HL-60 (cell line): ENCODE data around the gene SRP9.

Experiments used
- DNase-seq, 2 experiments: peaks; one replicate each; pipeline ENCODE4 v3.0.0-alpha.2; 2010 to 2020; ENCODE audit warnings: low read depth in 1 of 2, low spot score in 1 of 2
- H3K27ac ChIP-seq: fragments of 250-450 bp; sonication (Bioruptor Pico); replicated peaks from 2 replicates; pipeline ENCODE4 v1.5.1; 2020; ENCODE audit warnings: mild to moderate bottlenecking, moderate library complexity
- H3K27me3 ChIP-seq: fragments of 250-450 bp; sonication (Bioruptor Pico); 2 replicates; pipeline ENCODE4 v1.5.1; 2021; ENCODE audit warnings: mild to moderate bottlenecking, moderate library complexity; ENCODE audit not compliant: insufficient read depth, poor library complexity, severe bottlenecking
- H3K4me3 ChIP-seq: replicated peaks from 2 replicates; pipeline ENCODE4 v1.5.1; 2011; ENCODE audit warnings: mild to moderate bottlenecking, control low read depth, low read length; ENCODE audit not compliant: insufficient read depth
- GABPA ChIP-seq: IDR thresholded peaks from 2 replicates; pipeline ENCODE4 v1.6.1; 2012; ENCODE audit warnings: low read depth
- POLR2AphosphoS5 ChIP-seq: IDR thresholded peaks from 2 replicates; pipeline ENCODE4 v1.6.1; 2012; ENCODE audit warnings: low read depth
- SPI1 ChIP-seq: IDR thresholded peaks from 2 replicates; pipeline ENCODE4 v1.6.1; 2012; ENCODE audit warnings: low read depth, mild to moderate bottlenecking, borderline replicate concordance
- TF ChIP-seq, protein P1 (sequence below): IDR thresholded peaks from 2 replicates; pipeline ENCODE4 v1.6.1; 2012; ENCODE audit warnings: low read depth; ENCODE audit not compliant: insufficient replicate concordance
- TF ChIP-seq, protein P2 (sequence below): IDR thresholded peaks from one replicate; pipeline ENCODE4 v1.5.1; 2011; ENCODE audit warnings: low read length, control low read depth, inconsistent platforms; ENCODE audit not compliant: insufficient read depth

The SRP9 gene

DNA sequence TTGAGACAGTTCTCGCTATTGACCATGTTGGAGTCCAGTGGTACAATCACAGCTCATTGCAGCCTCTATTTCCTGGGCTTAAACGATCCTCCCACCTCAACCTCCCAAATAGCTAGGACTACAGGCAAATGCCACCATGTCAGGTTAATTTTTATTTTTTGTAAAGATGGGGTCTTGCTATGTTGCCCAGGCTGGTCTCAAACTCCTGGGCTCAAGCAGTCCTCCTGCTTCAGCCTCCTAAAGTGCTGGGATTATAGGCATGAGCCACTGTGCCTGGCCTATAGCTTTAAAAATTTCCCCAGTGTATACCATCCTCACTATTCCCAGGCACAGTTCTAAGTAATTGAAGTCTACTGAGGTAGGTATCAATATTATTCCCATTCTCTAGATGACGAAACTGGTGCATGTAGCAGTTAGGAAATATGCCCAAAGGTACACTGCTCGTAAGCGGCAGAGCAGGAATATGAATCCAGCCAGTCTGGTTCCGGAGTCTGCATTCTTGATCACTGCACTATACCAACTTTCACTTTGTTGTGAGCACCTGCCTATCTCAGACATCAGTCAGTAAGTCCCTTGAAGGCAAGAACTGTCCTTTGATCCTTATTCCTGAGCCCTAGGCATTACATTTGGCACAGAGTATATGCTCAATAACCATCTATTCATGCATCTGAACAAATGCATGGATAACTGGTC lies 11.5 kb upstream of the SRP9 start:
- Histone ChIP-seq H3K27me3 (no peaks in the 10 kb centered on the region), H3K27ac (no peak overlapping the region), H3K4me3 (no peak overlapping the region)
- TF ChIP-seq SPI1 (no peak), GABPA (no peak), POLR2AphosphoS5 (no peak)
- TF ChIP-seq, protein P1, sequence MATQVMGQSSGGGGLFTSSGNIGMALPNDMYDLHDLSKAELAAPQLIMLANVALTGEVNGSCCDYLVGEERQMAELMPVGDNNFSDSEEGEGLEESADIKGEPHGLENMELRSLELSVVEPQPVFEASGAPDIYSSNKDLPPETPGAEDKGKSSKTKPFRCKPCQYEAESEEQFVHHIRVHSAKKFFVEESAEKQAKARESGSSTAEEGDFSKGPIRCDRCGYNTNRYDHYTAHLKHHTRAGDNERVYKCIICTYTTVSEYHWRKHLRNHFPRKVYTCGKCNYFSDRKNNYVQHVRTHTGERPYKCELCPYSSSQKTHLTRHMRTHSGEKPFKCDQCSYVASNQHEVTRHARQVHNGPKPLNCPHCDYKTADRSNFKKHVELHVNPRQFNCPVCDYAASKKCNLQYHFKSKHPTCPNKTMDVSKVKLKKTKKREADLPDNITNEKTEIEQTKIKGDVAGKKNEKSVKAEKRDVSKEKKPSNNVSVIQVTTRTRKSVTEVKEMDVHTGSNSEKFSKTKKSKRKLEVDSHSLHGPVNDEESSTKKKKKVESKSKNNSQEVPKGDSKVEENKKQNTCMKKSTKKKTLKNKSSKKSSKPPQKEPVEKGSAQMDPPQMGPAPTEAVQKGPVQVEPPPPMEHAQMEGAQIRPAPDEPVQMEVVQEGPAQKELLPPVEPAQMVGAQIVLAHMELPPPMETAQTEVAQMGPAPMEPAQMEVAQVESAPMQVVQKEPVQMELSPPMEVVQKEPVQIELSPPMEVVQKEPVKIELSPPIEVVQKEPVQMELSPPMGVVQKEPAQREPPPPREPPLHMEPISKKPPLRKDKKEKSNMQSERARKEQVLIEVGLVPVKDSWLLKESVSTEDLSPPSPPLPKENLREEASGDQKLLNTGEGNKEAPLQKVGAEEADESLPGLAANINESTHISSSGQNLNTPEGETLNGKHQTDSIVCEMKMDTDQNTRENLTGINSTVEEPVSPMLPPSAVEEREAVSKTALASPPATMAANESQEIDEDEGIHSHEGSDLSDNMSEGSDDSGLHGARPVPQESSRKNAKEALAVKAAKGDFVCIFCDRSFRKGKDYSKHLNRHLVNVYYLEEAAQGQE, result no peak
- TF ChIP-seq, protein P2, sequence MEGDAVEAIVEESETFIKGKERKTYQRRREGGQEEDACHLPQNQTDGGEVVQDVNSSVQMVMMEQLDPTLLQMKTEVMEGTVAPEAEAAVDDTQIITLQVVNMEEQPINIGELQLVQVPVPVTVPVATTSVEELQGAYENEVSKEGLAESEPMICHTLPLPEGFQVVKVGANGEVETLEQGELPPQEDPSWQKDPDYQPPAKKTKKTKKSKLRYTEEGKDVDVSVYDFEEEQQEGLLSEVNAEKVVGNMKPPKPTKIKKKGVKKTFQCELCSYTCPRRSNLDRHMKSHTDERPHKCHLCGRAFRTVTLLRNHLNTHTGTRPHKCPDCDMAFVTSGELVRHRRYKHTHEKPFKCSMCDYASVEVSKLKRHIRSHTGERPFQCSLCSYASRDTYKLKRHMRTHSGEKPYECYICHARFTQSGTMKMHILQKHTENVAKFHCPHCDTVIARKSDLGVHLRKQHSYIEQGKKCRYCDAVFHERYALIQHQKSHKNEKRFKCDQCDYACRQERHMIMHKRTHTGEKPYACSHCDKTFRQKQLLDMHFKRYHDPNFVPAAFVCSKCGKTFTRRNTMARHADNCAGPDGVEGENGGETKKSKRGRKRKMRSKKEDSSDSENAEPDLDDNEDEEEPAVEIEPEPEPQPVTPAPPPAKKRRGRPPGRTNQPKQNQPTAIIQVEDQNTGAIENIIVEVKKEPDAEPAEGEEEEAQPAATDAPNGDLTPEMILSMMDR, result no peak
- no peak for DNase-seq

DNA sequence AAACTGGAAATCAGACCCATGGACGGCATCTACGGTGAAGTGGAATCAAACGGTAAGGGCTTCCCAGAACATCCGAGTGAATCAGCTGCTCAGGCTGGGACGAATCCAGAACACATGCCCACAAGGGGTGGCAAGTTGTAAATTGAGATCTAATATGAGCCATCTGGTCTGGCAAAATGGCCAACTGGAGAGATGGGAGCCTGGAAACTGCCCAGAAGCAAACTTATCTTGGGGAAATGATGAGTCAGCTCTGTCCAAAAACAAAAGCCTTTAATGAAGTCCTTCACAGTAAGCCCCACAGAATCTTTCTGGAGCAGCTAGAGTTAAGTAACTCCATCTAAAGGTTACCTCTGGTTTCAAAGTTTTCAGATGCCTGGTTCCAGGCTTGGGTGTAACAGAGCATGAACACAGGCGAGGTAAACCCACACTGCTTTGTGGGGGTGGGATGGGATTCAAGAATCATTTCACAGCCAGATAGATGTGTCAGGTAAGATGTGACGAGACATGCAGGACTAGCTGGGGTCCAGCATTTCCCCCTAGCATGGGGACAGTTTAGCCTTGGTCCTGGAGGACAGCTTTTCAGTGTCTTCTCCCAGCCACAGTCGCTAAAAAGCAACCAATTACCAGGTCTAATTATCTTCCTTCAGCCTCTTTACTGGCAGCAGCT lies 10.5 kb upstream of the SRP9 start:
- H3K27ac ChIP-seq, result no peak overlapping the region
- TF ChIP-seq SPI1 (no peak), GABPA (no peak), POLR2AphosphoS5 (no peak)
- TF ChIP-seq, protein P2, result no peak
- TF ChIP-seq, protein P1, result no peak
- no peaks in the 10 kb centered on the region for H3K27me3 ChIP-seq
- H3K4me3 ChIP-seq, result no peak overlapping the region
- DNase-seq, result no peak

DNA sequence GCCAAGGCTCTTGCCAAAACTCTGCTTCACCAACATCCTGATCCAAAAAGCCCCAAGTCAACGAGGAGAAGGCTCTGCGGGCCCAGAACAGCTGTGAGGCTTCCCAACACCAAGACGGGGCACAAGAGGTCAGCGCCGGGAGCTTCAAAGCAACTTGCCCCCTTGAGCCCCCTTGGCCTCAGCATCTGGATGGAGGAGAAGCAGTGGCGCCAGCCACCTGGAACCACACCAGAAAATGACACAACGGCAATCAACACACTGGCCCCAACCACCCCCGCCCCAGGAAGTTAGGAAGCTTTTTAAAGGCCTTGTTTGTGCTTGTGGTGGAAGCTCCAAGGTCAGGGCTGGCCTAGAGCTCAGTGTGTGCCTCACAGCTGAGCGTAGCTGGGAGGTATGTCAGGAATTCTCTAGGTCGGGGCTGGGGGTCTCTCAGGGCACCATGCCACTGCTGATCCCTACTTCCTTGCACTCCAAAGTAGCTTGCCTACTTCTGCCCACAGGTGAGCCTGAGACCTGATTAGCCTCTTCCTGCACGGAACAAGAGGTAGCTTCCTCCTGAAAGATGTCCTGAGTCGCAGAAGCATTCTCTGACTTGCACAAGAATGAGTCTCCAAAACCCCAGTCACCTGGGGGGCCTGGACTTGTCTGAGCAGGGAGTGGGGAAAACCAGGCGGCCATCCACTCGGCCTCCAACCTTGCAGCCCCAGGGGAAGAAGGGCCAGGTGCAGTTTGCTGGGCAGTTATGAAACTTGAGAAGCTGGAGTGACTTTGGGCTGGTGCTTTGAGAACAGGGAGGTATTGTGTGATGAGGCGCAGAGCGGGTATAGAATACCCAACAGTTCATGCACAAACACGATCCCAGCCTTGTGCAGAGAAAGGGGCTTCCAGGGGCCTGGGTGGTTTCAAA lies 9.7 kb upstream of the SRP9 start:
- H3K4me3 ChIP-seq, result no peak overlapping the region

More for the DNA sequence above, 9.7 kb upstream of the SRP9 start:
- TF ChIP-seq, protein P1, result no peak
- no peak for TF ChIP-seq POLR2AphosphoS5
- TF ChIP-seq SPI1, result no peak
- TF ChIP-seq, protein P2, result no peak
- TF ChIP-seq GABPA, result no peak
- DNase-seq, result no peak
- Histone ChIP-seq H3K27ac (no peak overlapping the region), H3K27me3 (no peaks in the 10 kb centered on the region)
